ENCODE data around the gene RBMS1. TPM values are rescaled to one million over a fixed set of nuclear protein-coding genes. Genes with fewer than 3 reads are reported as not detected.

The RBMS1 gene
- total RNA-seq, 1 donor from 2014 or later = 35.4 TPM

- DNase-seq (ENCODE audit: low spot score) = no peak
- Mint-ChIP-seq H3K9me3 (no peaks in the 10 kb centered on the region), H3K4me3 (no peak overlapping the region), H3K27me3 (ENCODE audit: insufficient read depth) (no peaks in the 10 kb centered on the region), H3K27ac (no peak overlapping the region), H3K36me3 (ENCODE audit: low read depth) (peaks cover 9% of the 10 kb centered on the region), H3K4me1 (ENCODE audit: low read depth) (peaks cover 75% of the 10 kb centered on the region)
- intact Hi-C loops (cut with micrococcal nuclease) = loop anchor here (5.0 kb wide), 2 partner anchors 37 to 38 kb away; no protein-coding TSS in a partner anchor
Observed at GRCh38 chr2:160390544-160391455, 102.8 kb downstream of the RBMS1 start.

GRCh38 chr2:160389875-160390274 is 103.7 kb downstream of the RBMS1 start:
- intact Hi-C loops (cut with micrococcal nuclease) = loop anchor here (5.0 kb wide), 2 partner anchors 37 to 38 kb away; no protein-coding TSS in a partner anchor
- no peaks in the 10 kb centered on the region for H3K9me3 Mint-ChIP-seq
- peak overlapping the region; percentile 2 for H3K27ac Mint-ChIP-seq
- no peak overlapping the region for H3K4me3 Mint-ChIP-seq
- no peak for DNase-seq (ENCODE audit: low spot score)
- H3K4me1 Mint-ChIP-seq (ENCODE audit: low read depth) = peaks cover 75% of the 10 kb centered on the region
- H3K36me3 Mint-ChIP-seq (ENCODE audit: low read depth) = peaks cover 7% of the 10 kb centered on the region
- no peaks in the 10 kb centered on the region for H3K27me3 Mint-ChIP-seq (ENCODE audit: insufficient read depth)

- Mint-ChIP-seq H3K9me3 (no peaks in the 10 kb centered on the region), H3K27ac (peak overlapping the region; percentile 42), H3K4me3 (peak overlapping the region; percentile 58), H3K4me1 (ENCODE audit: low read depth) (peaks cover 72% of the 10 kb centered on the region), H3K27me3 (ENCODE audit: insufficient read depth) (no peaks in the 10 kb centered on the region), H3K36me3 (ENCODE audit: low read depth) (peaks cover 7% of the 10 kb centered on the region)
- peak; percentile 37 for DNase-seq (ENCODE audit: low spot score)
- intact Hi-C loops (cut with micrococcal nuclease) = loop anchor here (1.0 kb wide), 1 partner anchor 14 kb away; no protein-coding TSS in a partner anchor
Observed at GRCh38 chr2:160388464-160389263, 104.9 kb downstream of the RBMS1 start.

- no peak for DNase-seq (ENCODE audit: low spot score)
- H3K27ac Mint-ChIP-seq = peak overlapping the region; percentile 40
- intact Hi-C loops (cut with micrococcal nuclease) = loop anchor here (1.0 kb wide), 1 partner anchor 15 kb away; no protein-coding TSS in a partner anchor
- H3K4me3 Mint-ChIP-seq = peak overlapping the region; percentile 15
- H3K9me3 Mint-ChIP-seq = no peaks in the 10 kb centered on the region
- H3K4me1 Mint-ChIP-seq (ENCODE audit: low read depth) = peaks cover 63% of the 10 kb centered on the region
- no peaks in the 10 kb centered on the region for H3K27me3 Mint-ChIP-seq (ENCODE audit: insufficient read depth)
- H3K36me3 Mint-ChIP-seq (ENCODE audit: low read depth) = peaks cover 7% of the 10 kb centered on the region
Observed at GRCh38 chr2:160387558-160388262, 105.9 kb downstream of the RBMS1 start.

- peaks cover 70% of the 10 kb centered on the region for H3K4me1 Mint-ChIP-seq (ENCODE audit: low read depth)
- no peak for DNase-seq (ENCODE audit: low spot score)
- intact Hi-C loops (cut with micrococcal nuclease) = no loop called here
- no peaks in the 10 kb centered on the region for H3K36me3 Mint-ChIP-seq (ENCODE audit: low read depth)
- no peaks in the 10 kb centered on the region for H3K9me3 Mint-ChIP-seq
- H3K27ac Mint-ChIP-seq = no peak overlapping the region
- H3K27me3 Mint-ChIP-seq (ENCODE audit: insufficient read depth) = no peaks in the 10 kb centered on the region
- H3K4me3 Mint-ChIP-seq = no peak overlapping the region
Observed at GRCh38 chr2:160384791-160385190, 108.8 kb downstream of the RBMS1 start.

- intact Hi-C loops (cut with micrococcal nuclease) = no loop called here
- Mint-ChIP-seq H3K36me3 (ENCODE audit: low read depth) (no peaks in the 10 kb centered on the region), H3K4me1 (ENCODE audit: low read depth) (peaks cover 46% of the 10 kb centered on the region), H3K4me3 (no peak overlapping the region), H3K27ac (no peak overlapping the region), H3K9me3 (no peaks in the 10 kb centered on the region), H3K27me3 (ENCODE audit: insufficient read depth) (no peaks in the 10 kb centered on the region)
- no peak for DNase-seq (ENCODE audit: low spot score)
Observed at GRCh38 chr2:160381425-160381951, 112.1 kb downstream of the RBMS1 start.

- H3K4me1 Mint-ChIP-seq (ENCODE audit: low read depth) = peaks cover 53% of the 10 kb centered on the region
- H3K27me3 Mint-ChIP-seq (ENCODE audit: insufficient read depth) = no peaks in the 10 kb centered on the region
- no peaks in the 10 kb centered on the region for H3K9me3 Mint-ChIP-seq
- no peak for DNase-seq (ENCODE audit: low spot score)
- H3K36me3 Mint-ChIP-seq (ENCODE audit: low read depth) = no peaks in the 10 kb centered on the region
- H3K27ac Mint-ChIP-seq = no peak overlapping the region
- intact Hi-C loops (cut with micrococcal nuclease) = no loop called here
- no peak overlapping the region for H3K4me3 Mint-ChIP-seq
Observed at GRCh38 chr2:160380611-160381010, 113.0 kb downstream of the RBMS1 start.

- Mint-ChIP-seq H3K4me3 (no peak overlapping the region), H3K27ac (no peak overlapping the region), H3K4me1 (ENCODE audit: low read depth) (peaks cover 57% of the 10 kb centered on the region), H3K27me3 (ENCODE audit: insufficient read depth) (no peaks in the 10 kb centered on the region), H3K36me3 (ENCODE audit: low read depth) (no peaks in the 10 kb centered on the region), H3K9me3 (no peaks in the 10 kb centered on the region)
- intact Hi-C loops (cut with micrococcal nuclease) = no loop called here
- no peak for DNase-seq (ENCODE audit: low spot score)
Observed at GRCh38 chr2:160380000-160380570, 113.5 kb downstream of the RBMS1 start.

- no peaks in the 10 kb centered on the region for H3K36me3 Mint-ChIP-seq (ENCODE audit: low read depth)
- peaks cover 52% of the 10 kb centered on the region for H3K4me1 Mint-ChIP-seq (ENCODE audit: low read depth)
- intact Hi-C loops (cut with micrococcal nuclease) = no loop called here
- no peak overlapping the region for H3K4me3 Mint-ChIP-seq
- H3K27ac Mint-ChIP-seq = no peak overlapping the region
- no peaks in the 10 kb centered on the region for H3K9me3 Mint-ChIP-seq
- no peak for DNase-seq (ENCODE audit: low spot score)
- no peaks in the 10 kb centered on the region for H3K27me3 Mint-ChIP-seq (ENCODE audit: insufficient read depth)
Observed at GRCh38 chr2:160379399-160379798, 114.2 kb downstream of the RBMS1 start.

GRCh38 chr2:160377204-160377995 is 116.2 kb downstream of the RBMS1 start:
- no peak overlapping the region for H3K4me3 Mint-ChIP-seq
- H3K27me3 Mint-ChIP-seq (ENCODE audit: insufficient read depth) = no peaks in the 10 kb centered on the region
- no peak overlapping the region for H3K27ac Mint-ChIP-seq
- DNase-seq (ENCODE audit: low spot score) = no peak
- intact Hi-C loops (cut with micrococcal nuclease) = no loop called here
- H3K4me1 Mint-ChIP-seq (ENCODE audit: low read depth) = peaks cover 65% of the 10 kb centered on the region
- H3K36me3 Mint-ChIP-seq (ENCODE audit: low read depth) = no peaks in the 10 kb centered on the region
- no peaks in the 10 kb centered on the region for H3K9me3 Mint-ChIP-seq

GRCh38 chr2:160376576-160376975 is 117.0 kb downstream of the RBMS1 start:
- intact Hi-C loops (cut with micrococcal nuclease) = no loop called here
- H3K9me3 Mint-ChIP-seq = no peaks in the 10 kb centered on the region
- no peaks in the 10 kb centered on the region for H3K36me3 Mint-ChIP-seq (ENCODE audit: low read depth)
- H3K27ac Mint-ChIP-seq = no peak overlapping the region
- no peaks in the 10 kb centered on the region for H3K27me3 Mint-ChIP-seq (ENCODE audit: insufficient read depth)
- H3K4me1 Mint-ChIP-seq (ENCODE audit: low read depth) = peaks cover 63% of the 10 kb centered on the region
- no peak overlapping the region for H3K4me3 Mint-ChIP-seq
- DNase-seq (ENCODE audit: low spot score) = no peak
